A549 treated with AZD9567 at 1 μM for 4 hours (cell line): ENCODE data around the gene RAB7A. TPM values are rescaled to one million over a fixed set of nuclear protein-coding genes. Genes with fewer than 3 reads are reported as not detected.

ENCODE experiments used
- total RNA-seq: library from RNA; stranded (reverse); fragments of 200-300 nt; extraction: Qiagen RNA extraction; gene quantifications from 5 replicates; pipeline ENCODE4 v1.2.3, GENCODE V29; 2022; ENCODE audit not compliant: insufficient read depth

Gene RAB7A
- 170 to 186 TPM (median 174 TPM) in 5 replicates for total RNA-seq

GRCh38 chr3:128726023-128727016 lies at the start of gene RAB7A:
RAB7A (plus strand) TSS chr3:128726183; CDS start chr3:128795368, 69,185 bp downstream.

Other genes with a start within 250 kb of the RAB7A start
- 4.2 to 5.5 TPM (median 4.6 TPM) in 5 replicates for gene GATA2, start 233.0 kb upstream of the RAB7A start, total RNA-seq
- 153 to 190 TPM (median 159 TPM) in 5 replicates for gene RPN1, start 75.4 kb upstream of the RAB7A start, total RNA-seq
- gene ACAD9, start 153.4 kb downstream of the RAB7A start, total RNA-seq = 22.9 to 27.0 TPM (median 23.5 TPM) in 5 replicates